Mesenchymal stem cell (in vitro differentiated cells and primary cell): ENCODE data around the gene MFSD6.

ENCODE experiments used
- DNase-seq: peaks from one replicate; pipeline ENCODE4 v3.0.0-alpha.2; 2013
- H2AFZ ChIP-seq: one replicate; pipeline ENCODE4 v1.6.1; 2013; ENCODE audit warnings: low read depth, mild to moderate bottlenecking, control low read depth, inconsistent platforms, low read length, moderate library complexity
- H2AK5ac ChIP-seq: 2 replicates; pipeline ENCODE4 v1.6.1; 2013; ENCODE audit warnings: low read length, moderate library complexity, mild to moderate bottlenecking, inconsistent platforms; ENCODE audit not compliant: severe bottlenecking
- H2BK120ac ChIP-seq: one replicate; pipeline ENCODE4 v1.6.1; 2013; ENCODE audit warnings: low read depth, mild to moderate bottlenecking, inconsistent platforms, low read length, moderate library complexity
- H2BK12ac ChIP-seq, 2 experiments: one replicate each; pipeline ENCODE4 v1.6.1; 2013; ENCODE audit warnings: inconsistent platforms in 2 of 2, low read length in 2 of 2, mild to moderate bottlenecking in 2 of 2, moderate library complexity in 2 of 2, control low read depth in 1 of 2
- H2BK15ac ChIP-seq: one replicate; pipeline ENCODE4 v1.6.1; 2013; ENCODE audit warnings: mild to moderate bottlenecking, low read depth, inconsistent platforms; ENCODE audit not compliant: poor library complexity, severe bottlenecking
- H2BK5ac ChIP-seq: 2 replicates; pipeline ENCODE4 v1.6.1; 2013; ENCODE audit warnings: low read depth, mild to moderate bottlenecking, low read length, control low read depth, inconsistent platforms; ENCODE audit not compliant: poor library complexity, severe bottlenecking
- H3K14ac ChIP-seq, 2 experiments: one replicate each; pipeline ENCODE4 v1.6.1; 2013; ENCODE audit warnings: inconsistent platforms in 2 of 2, low read length in 2 of 2, control low read depth in 1 of 2, mild to moderate bottlenecking in 1 of 2, moderate library complexity in 1 of 2
- H3K18ac ChIP-seq, 2 experiments: one replicate each; pipeline ENCODE4 v1.6.1; 2013; ENCODE audit warnings: inconsistent platforms in 2 of 2, low read length in 2 of 2, control low read depth in 1 of 2, low read depth in 1 of 2, mild to moderate bottlenecking in 1 of 2
- H3K23ac ChIP-seq, 2 experiments: one replicate each; pipeline ENCODE4 v1.6.1; 2013; ENCODE audit warnings: inconsistent platforms in 2 of 2, low read length in 2 of 2, mild to moderate bottlenecking in 2 of 2, moderate library complexity in 2 of 2, control low read depth in 1 of 2
- H3K27ac ChIP-seq: 2 replicates; pipeline ENCODE4 v1.5.1; 2013; ENCODE audit warnings: mild to moderate bottlenecking, moderate library complexity, low read length, control low read depth, inconsistent platforms; ENCODE audit not compliant: poor library complexity, severe bottlenecking
- H3K27me3 ChIP-seq, 2 experiments: 2 replicates each; pipeline versions ENCODE4 v1.6.1 to v1.7.0; 2013; ENCODE audit warnings: low read length in 2 of 2, mild to moderate bottlenecking in 2 of 2, moderate library complexity in 2 of 2, control low read depth in 1 of 2, inconsistent platforms in 1 of 2; ENCODE audit not compliant: control insufficient read depth in 1 of 2, insufficient read depth in 1 of 2
- H3K36me3 ChIP-seq, 2 experiments: 2 replicates each; pipeline versions ENCODE4 v1.6.1 to v1.7.0; 2013; ENCODE audit warnings: low read length in 2 of 2, control low read depth in 1 of 2, inconsistent platforms in 1 of 2, low read depth in 1 of 2, mild to moderate bottlenecking in 1 of 2; ENCODE audit not compliant: insufficient read depth in 2 of 2, control insufficient read depth in 1 of 2
- H3K4ac ChIP-seq, 2 experiments: one replicate each; pipeline ENCODE4 v1.6.1; 2013; ENCODE audit warnings: inconsistent platforms in 2 of 2, low read length in 2 of 2, mild to moderate bottlenecking in 2 of 2, moderate library complexity in 2 of 2, control low read depth in 1 of 2, low read depth in 1 of 2
- H3K4me1 ChIP-seq: 2 replicates; pipeline ENCODE4 v1.6.1; 2013; ENCODE audit warnings: low read depth, low read length, control low read depth; ENCODE audit not compliant: control insufficient read depth, insufficient read depth
- H3K4me2 ChIP-seq: 2 replicates; pipeline ENCODE4 v1.6.1; 2013; ENCODE audit warnings: low read length, mild to moderate bottlenecking, inconsistent platforms; ENCODE audit not compliant: poor library complexity, severe bottlenecking
- H3K4me3 ChIP-seq, 2 experiments: 2 replicates each; pipeline versions ENCODE4 v1.5.1 to v1.7.0; 2013; ENCODE audit warnings: low read length in 2 of 2, mild to moderate bottlenecking in 2 of 2, control low read depth in 1 of 2, low read depth in 1 of 2; ENCODE audit not compliant: insufficient read depth in 1 of 2
- H3K79me1 ChIP-seq: replicated peaks from 2 replicates; pipeline ENCODE4 v1.6.1; 2013; ENCODE audit warnings: mild to moderate bottlenecking, control low read depth, low read length, inconsistent platforms; ENCODE audit not compliant: poor library complexity, severe bottlenecking
- H3K9ac ChIP-seq: 2 replicates; pipeline ENCODE4 v1.7.0; 2013; ENCODE audit warnings: mild to moderate bottlenecking, low read length, moderate library complexity
- H3K9me3 ChIP-seq: 2 replicates; pipeline ENCODE4 v1.7.0; 2013; ENCODE audit warnings: mild to moderate bottlenecking, low read length; ENCODE audit not compliant: control insufficient read depth
- H4K8ac ChIP-seq: one replicate; pipeline ENCODE4 v1.6.1; 2013; ENCODE audit warnings: inconsistent platforms, mild to moderate bottlenecking, low read length, moderate library complexity
- H4K91ac ChIP-seq: one replicate; pipeline ENCODE4 v1.6.1; 2013; ENCODE audit warnings: mild to moderate bottlenecking, low read length, inconsistent platforms
- WGBS: methylation state at CpG from one replicate; pipeline ENCODE4 v1.1.7; 2013; ENCODE audit warnings: mixed read lengths; 5-methylcytosine and 5-hydroxymethylcytosine counted together

Gene MFSD6

DNA sequence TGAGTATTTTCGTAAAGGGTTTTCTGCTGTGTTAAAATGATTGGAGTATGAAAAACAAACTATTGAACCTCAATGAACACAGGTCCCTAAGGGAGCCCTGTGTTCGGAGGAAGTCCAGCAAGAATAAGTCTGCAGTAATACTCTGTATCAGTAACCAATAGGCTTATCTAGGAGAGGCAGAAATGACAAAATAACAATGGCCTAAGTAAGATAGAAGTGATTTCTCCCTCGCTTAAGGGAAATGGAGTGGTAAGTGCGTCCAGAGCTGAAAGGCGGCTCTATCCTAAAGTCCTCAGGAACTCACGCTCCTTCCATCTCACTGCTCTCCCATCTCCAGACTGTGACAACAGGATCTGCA is 29.3 kb upstream of the MFSD6 start:
- Histone ChIP-seq H3K27me3 (no peaks in the 10 kb centered on the region), H2BK15ac (no peak overlapping the region), H2AK5ac (no peak overlapping the region), H3K4me3 (peak overlapping the region in 1 of 2 experiments; percentile 64), H3K9ac (peak overlapping the region; percentile 84), H2BK5ac (no peak overlapping the region), H3K27ac (no peak overlapping the region), H3K18ac (no peak overlapping the region), H3K23ac (no peak overlapping the region), H3K4me1 (no peaks in the 10 kb centered on the region), H3K4ac (no peak overlapping the region), H2BK120ac (no peak overlapping the region), H2AFZ (no peak overlapping the region), H2BK12ac (no peak overlapping the region), H3K9me3 (no peaks in the 10 kb centered on the region), H3K14ac (no peak overlapping the region), H3K4me2 (no peak overlapping the region), H3K36me3 (no peaks in the 10 kb centered on the region), H4K91ac (no peak overlapping the region), H4K8ac (no peak overlapping the region), H3K79me1 (no peaks in the 10 kb centered on the region)
- DNase-seq: no peak
- WGBS: 98% methylated on average over 5 of the region's 6 CpGs

- Histone ChIP-seq H3K9ac (peak overlapping the region; percentile 84), H3K27ac (no peak overlapping the region), H3K18ac (no peak overlapping the region), H3K36me3 (no peaks in the 10 kb centered on the region), H2BK5ac (no peak overlapping the region), H3K4ac (no peak overlapping the region), H3K27me3 (no peaks in the 10 kb centered on the region), H2AK5ac (no peak overlapping the region), H4K91ac (no peak overlapping the region), H3K14ac (no peak overlapping the region), H3K9me3 (no peaks in the 10 kb centered on the region), H2BK15ac (no peak overlapping the region), H3K79me1 (no peaks in the 10 kb centered on the region), H3K4me2 (no peak overlapping the region), H4K8ac (no peak overlapping the region), H2BK120ac (no peak overlapping the region), H2AFZ (no peak overlapping the region), H3K4me3 (peak overlapping the region in 1 of 2 experiments; percentile 64), H3K4me1 (no peaks in the 10 kb centered on the region), H3K23ac (no peak overlapping the region), H2BK12ac (no peak overlapping the region)
- WGBS: 88% methylated on average over 10 of the region's 10 CpGs
- DNase-seq: peak; percentile 11
These were observed 28.7 kb upstream of the MFSD6 start for GRCh38 chr2:190379249-190379964.

- DNase-seq: no peak
- no peak overlapping the region for H2AFZ ChIP-seq
- WGBS: 78% methylated on average over 3 of the region's 5 CpGs
These were observed 27.2 kb upstream of the MFSD6 start for GRCh38 chr2:190380962-190381412.

GRCh38 chr2:190382851-190383250 is 25.3 kb upstream of the MFSD6 start:
- H2BK120ac ChIP-seq: no peak overlapping the region
- no peak overlapping the region for H3K4me2 ChIP-seq
- H3K27ac ChIP-seq: no peak overlapping the region
- H4K8ac ChIP-seq: no peak overlapping the region
- H3K27me3 ChIP-seq: no peaks in the 10 kb centered on the region
- no peak overlapping the region for H2BK5ac ChIP-seq
- H3K23ac ChIP-seq: no peak overlapping the region
- no peaks in the 10 kb centered on the region for H3K36me3 ChIP-seq
- no peaks in the 10 kb centered on the region for H3K9me3 ChIP-seq
- H3K14ac ChIP-seq: no peak overlapping the region
- H2AK5ac ChIP-seq: no peak overlapping the region
- 64% methylated on average over 1 of the region's 1 CpG for WGBS
- H2AFZ ChIP-seq: no peak overlapping the region
- no peaks in the 10 kb centered on the region for H3K4me1 ChIP-seq
- no peaks in the 10 kb centered on the region for H3K79me1 ChIP-seq
- no peak overlapping the region for H3K4me3 ChIP-seq
- no peak overlapping the region for H2BK15ac ChIP-seq
- peak; percentile 23 for DNase-seq
- H2BK12ac ChIP-seq: no peak overlapping the region
- H4K91ac ChIP-seq: no peak overlapping the region
- H3K9ac ChIP-seq: no peak overlapping the region
- H3K18ac ChIP-seq: no peak overlapping the region
- H3K4ac ChIP-seq: no peak overlapping the region

More at GRCh38 chr2:190380962-190381412, 27.2 kb upstream of the MFSD6 start:
- no peak overlapping the region for H3K23ac ChIP-seq
- no peak overlapping the region for H3K4ac ChIP-seq
- H3K27me3 ChIP-seq: no peaks in the 10 kb centered on the region
- H3K79me1 ChIP-seq: no peaks in the 10 kb centered on the region
- no peaks in the 10 kb centered on the region for H3K36me3 ChIP-seq
- H2BK120ac ChIP-seq: no peak overlapping the region
- H3K4me1 ChIP-seq: no peaks in the 10 kb centered on the region
- H4K8ac ChIP-seq: no peak overlapping the region
- H3K9me3 ChIP-seq: no peaks in the 10 kb centered on the region
- H4K91ac ChIP-seq: no peak overlapping the region
- no peak overlapping the region for H3K18ac ChIP-seq
- no peak overlapping the region for H3K14ac ChIP-seq
- H2AK5ac ChIP-seq: no peak overlapping the region
- H2BK5ac ChIP-seq: no peak overlapping the region
- no peak overlapping the region for H3K4me3 ChIP-seq
- H2BK15ac ChIP-seq: no peak overlapping the region
- H3K4me2 ChIP-seq: no peak overlapping the region
- H3K9ac ChIP-seq: no peak overlapping the region
- no peak overlapping the region for H2BK12ac ChIP-seq
- no peak overlapping the region for H3K27ac ChIP-seq
